Peyer's patch (tissue), 4 donors: Measurements from ENCODE around the gene ARHGAP22. TPM values are rescaled to one million over a fixed set of nuclear protein-coding genes. Genes with fewer than 3 reads are reported as not detected.

ENCODE experiments used
- DNase-seq, 3 donors: peaks; one replicate each; pipeline ENCODE4 v3.0.0-alpha.2; 2017 to 2019
- H3K27ac ChIP-seq, 4 donors: fragments of 200-600 bp; sonication (generic); one replicate each; pipeline ENCODE4 v1.5.1; 2016 to 2019
- H3K27me3 ChIP-seq, 2 donors: fragments of 200-600 bp; sonication (generic); one replicate each; pipeline ENCODE4 v1.5.1; 2019
- H3K36me3 ChIP-seq, 3 donors: fragments of 200-600 bp; sonication (generic); one replicate each; pipeline ENCODE4 v1.5.1; 2016 to 2019
- H3K4me1 ChIP-seq, 4 donors: fragments of 200-600 bp; sonication (generic); one replicate each; pipeline ENCODE4 v1.5.1; 2016 to 2019
- H3K4me3 ChIP-seq, 4 donors: fragments of 200-600 bp; sonication (generic); 1 replicate in 3 of 4; 2 replicates in 1 of 4; pipeline ENCODE4 v1.5.1; 2016 to 2019; ENCODE audit warnings: mild to moderate bottlenecking in 1 of 4
- H3K9me3 ChIP-seq, 4 donors: fragments of 200-600 bp; sonication (generic); one replicate each; pipeline ENCODE4 v1.5.1; 2016 to 2019; ENCODE audit warnings: mild to moderate bottlenecking in 1 of 4
- POLR2A ChIP-seq, 2 donors: fragments of 450-650 bp; IDR thresholded peaks; one replicate each; pipeline ENCODE4 v1.5.1; 2017; ENCODE audit warnings: antibody characterized with exemption in 2 of 2, mild to moderate bottlenecking in 2 of 2, moderate library complexity in 2 of 2
- total RNA-seq, 4 donors: library from RNA; depleted of rRNA; stranded (reverse); fragments of >200 nt; gene quantifications; one replicate each; pipeline ENCODE4 v1.1.0, GENCODE V29; 2016
- TF ChIP-seq, protein P1 (sequence below), 6 experiments: fragments of 450-650 bp in 4 of 6; fragments of 200-600 bp in 2 of 6; sonication (generic) in 1 of 6; IDR thresholded peaks; one replicate each; pipeline ENCODE4 v1.5.1; 2017 to 2019; ENCODE audit warnings: antibody characterized with exemption in 6 of 6, mild to moderate bottlenecking in 3 of 6, moderate library complexity in 1 of 6

The ARHGAP22 gene
- total RNA-seq, 4 donors from 2014 or later, result 1.9 to 10.7 (median 8.3) TPM; not detected in 1

- H3K36me3 ChIP-seq, result no peaks in the 10 kb centered on the region
- no peaks in the 10 kb centered on the region for H3K27me3 ChIP-seq
- no peaks in the 10 kb centered on the region for H3K9me3 ChIP-seq
- H3K4me1 ChIP-seq, result no peaks in the 10 kb centered on the region
- TF ChIP-seq POLR2A (IDR thresholded peaks at IDR 0.05), result no peak
- TF ChIP-seq, protein P1, sequence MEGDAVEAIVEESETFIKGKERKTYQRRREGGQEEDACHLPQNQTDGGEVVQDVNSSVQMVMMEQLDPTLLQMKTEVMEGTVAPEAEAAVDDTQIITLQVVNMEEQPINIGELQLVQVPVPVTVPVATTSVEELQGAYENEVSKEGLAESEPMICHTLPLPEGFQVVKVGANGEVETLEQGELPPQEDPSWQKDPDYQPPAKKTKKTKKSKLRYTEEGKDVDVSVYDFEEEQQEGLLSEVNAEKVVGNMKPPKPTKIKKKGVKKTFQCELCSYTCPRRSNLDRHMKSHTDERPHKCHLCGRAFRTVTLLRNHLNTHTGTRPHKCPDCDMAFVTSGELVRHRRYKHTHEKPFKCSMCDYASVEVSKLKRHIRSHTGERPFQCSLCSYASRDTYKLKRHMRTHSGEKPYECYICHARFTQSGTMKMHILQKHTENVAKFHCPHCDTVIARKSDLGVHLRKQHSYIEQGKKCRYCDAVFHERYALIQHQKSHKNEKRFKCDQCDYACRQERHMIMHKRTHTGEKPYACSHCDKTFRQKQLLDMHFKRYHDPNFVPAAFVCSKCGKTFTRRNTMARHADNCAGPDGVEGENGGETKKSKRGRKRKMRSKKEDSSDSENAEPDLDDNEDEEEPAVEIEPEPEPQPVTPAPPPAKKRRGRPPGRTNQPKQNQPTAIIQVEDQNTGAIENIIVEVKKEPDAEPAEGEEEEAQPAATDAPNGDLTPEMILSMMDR (IDR thresholded peaks at IDR 0.05), result no peak
- H3K4me3 ChIP-seq, result no peak overlapping the region
- no peak overlapping the region for H3K27ac ChIP-seq
- DNase-seq, result no peak
Measured at GRCh38 chr10:48627984-48628609, 23.2 kb upstream of the ARHGAP22 start.

DNA sequence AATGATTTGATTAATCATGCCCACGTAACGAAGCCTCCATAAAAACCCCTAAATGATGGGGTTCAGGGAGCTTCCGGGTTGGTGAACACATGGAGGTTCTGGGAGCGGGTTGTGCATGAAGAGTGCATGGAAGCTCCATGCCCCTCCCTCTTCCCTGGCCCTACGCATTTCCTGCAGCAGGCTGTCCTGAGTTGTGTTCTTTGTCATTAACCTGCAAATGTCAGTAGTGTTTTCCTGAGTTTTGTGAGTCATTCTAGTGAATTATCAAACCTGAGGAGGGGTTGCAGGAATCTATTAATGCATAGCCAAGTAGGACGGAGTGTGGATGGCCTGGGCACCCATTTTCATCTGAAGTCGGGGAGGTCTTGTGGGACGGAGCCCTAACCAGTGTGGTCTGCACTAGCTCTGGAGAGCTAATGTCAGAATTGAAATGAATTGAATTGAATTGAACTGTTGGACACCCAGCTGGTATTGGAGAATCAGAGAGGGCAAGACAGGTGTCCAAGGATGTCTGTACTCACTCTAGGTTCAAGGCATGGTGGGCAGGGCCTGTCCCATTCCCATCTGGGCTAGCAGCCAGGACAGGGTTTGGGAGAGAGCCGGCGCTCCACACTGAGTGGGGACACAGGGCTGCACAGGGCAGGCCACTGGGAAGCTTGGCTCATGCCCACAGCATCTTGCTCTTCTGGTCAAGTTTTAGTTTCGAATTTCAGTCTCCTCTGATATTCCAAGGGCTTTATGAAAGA, 22.3 kb upstream of the ARHGAP22 start:
- H3K36me3 ChIP-seq, result no peaks in the 10 kb centered on the region
- no peaks in the 10 kb centered on the region for H3K27me3 ChIP-seq
- TF ChIP-seq, protein P1 (IDR thresholded peaks at IDR 0.05), result no peak
- TF ChIP-seq POLR2A (IDR thresholded peaks at IDR 0.05), result no peak
- H3K4me3 ChIP-seq, result no peak overlapping the region
- H3K9me3 ChIP-seq, result no peaks in the 10 kb centered on the region
- no peak for DNase-seq
- H3K27ac ChIP-seq, result no peak overlapping the region
- H3K4me1 ChIP-seq, result no peaks in the 10 kb centered on the region

- no peak for DNase-seq
- Histone ChIP-seq H3K36me3 (no peaks in the 10 kb centered on the region), H3K27me3 (no peaks in the 10 kb centered on the region)
Measured at GRCh38 chr10:48626447-48626846, 21.6 kb upstream of the ARHGAP22 start.

GRCh38 chr10:48625826-48626134, 20.9 kb upstream of the ARHGAP22 start:
- H3K36me3 ChIP-seq, result no peaks in the 10 kb centered on the region
- TF ChIP-seq POLR2A (IDR thresholded peaks at IDR 0.05), result no peak
- TF ChIP-seq, protein P1 (IDR thresholded peaks at IDR 0.05), result no peak
- H3K4me1 ChIP-seq, result no peaks in the 10 kb centered on the region
- no peaks in the 10 kb centered on the region for H3K9me3 ChIP-seq
- H3K4me3 ChIP-seq, result no peak overlapping the region
- no peaks in the 10 kb centered on the region for H3K27me3 ChIP-seq
- DNase-seq, result no peak
- H3K27ac ChIP-seq, result no peak overlapping the region

More at GRCh38 chr10:48626447-48626846, 21.6 kb upstream of the ARHGAP22 start:
- Histone ChIP-seq H3K4me1 (no peaks in the 10 kb centered on the region), H3K4me3 (no peak overlapping the region), H3K9me3 (no peaks in the 10 kb centered on the region), H3K27ac (no peak overlapping the region)
- TF ChIP-seq, protein P1 (IDR thresholded peaks at IDR 0.05), result no peak
- no peak for TF ChIP-seq POLR2A (IDR thresholded peaks at IDR 0.05)

DNA sequence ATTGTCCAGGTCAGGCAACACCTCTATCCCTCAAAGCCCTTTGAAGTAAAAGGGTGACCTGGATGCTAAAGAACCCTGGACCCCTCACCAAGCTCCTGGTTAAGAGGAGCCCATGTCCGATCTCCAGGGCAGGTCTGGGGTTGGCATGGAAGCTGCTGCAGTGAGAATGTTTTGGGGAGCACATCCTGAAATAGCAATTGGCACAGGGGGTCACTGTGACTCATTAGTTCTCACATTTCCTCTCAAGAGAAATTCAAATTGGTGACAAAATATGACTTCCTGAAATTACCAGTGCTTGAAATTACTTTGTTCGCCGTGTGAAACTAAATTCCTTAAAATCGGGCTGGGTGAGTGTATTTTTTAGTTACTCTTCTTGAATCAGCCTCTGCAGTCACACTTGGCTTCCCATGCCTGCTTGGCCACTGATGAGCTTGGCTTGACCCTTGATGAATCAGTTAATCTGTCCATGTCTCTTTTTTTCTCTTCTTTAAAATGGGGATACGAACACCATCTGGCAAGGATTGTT, 18.8 kb upstream of the ARHGAP22 start:
- TF ChIP-seq POLR2A (IDR thresholded peaks at IDR 0.05), result no peak
- TF ChIP-seq, protein P1 (IDR thresholded peaks at IDR 0.05), result no peak
- Histone ChIP-seq H3K9me3 (no peaks in the 10 kb centered on the region), H3K4me3 (no peak overlapping the region), H3K27ac (no peak overlapping the region), H3K36me3 (no peaks in the 10 kb centered on the region), H3K27me3 (no peaks in the 10 kb centered on the region), H3K4me1 (no peaks in the 10 kb centered on the region)
- DNase-seq, result no peak
